HG03558 (cell line): Measurements from ENCODE around the gene DDA1.
"Not testable (repeated sequence)": the region's sequence is repeated elsewhere in the genome, so short reads cannot be mapped to it uniquely, and the experiment has no call there.

Source experiments
- ATAC-seq: cut with Tn5 transposase; IDR thresholded peaks from one replicate; pipeline ENCODE4 v1.9.1; 2021; ENCODE audit warnings: moderate number of reproducible peaks; ENCODE audit not compliant: unreplicated experiment; ENCODE audit errors: extremely low read depth

DDA1 gene

DNA sequence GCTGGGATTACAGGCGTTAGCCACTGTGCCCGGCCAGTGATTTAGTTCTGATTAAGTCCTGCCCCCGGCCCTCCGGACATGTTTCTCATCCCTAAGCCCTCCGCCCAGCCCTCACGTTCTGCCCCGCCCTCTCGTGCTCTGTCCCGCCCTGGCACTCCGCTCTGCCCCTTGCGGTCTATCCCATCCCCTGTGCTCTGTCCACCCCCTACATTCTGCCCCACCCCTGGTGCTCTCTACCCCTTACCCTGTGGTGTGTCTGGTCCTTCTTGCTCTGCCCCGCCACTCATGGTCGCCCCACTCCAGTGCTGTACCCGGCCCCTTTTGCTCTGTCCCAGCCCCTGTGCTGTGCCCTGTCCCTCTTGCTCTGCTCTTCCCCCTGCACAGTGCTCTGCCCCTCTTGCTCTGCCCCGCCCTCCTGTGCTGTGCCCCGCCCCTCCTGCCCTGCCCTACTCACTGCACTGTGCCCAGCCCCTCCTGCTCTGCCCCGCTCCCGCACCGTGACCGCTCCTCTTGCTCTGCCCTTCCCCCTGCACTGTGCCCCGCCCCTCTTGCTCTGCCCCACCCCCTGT is 31.0 kb downstream of the DDA1 start:
- no peak for ATAC-seq

DNA sequence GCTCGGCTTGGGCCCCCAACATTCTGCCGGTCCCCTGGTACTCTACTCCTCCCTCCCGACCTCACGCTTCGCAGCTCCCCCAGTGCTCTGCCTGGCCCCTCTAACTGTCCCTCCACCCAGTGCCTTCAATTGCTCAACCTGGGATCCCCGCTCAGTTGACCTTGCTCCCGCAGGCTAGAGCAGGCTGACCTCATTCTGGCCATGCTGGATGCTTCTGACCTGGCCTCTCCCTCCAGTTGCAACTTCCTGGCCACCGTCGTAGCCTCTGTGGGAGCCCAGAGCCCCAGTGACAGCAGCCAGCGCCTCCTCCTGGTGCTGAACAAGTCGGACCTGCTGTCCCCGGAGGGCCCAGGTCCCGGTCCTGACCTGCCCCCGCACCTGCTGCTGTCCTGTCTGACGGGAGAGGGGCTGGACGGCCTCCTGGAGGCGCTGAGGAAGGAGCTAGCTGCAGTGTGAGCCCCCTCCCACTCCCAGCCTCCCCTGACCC is 31.6 kb downstream of the DDA1 start:
- ATAC-seq = no peak

DNA sequence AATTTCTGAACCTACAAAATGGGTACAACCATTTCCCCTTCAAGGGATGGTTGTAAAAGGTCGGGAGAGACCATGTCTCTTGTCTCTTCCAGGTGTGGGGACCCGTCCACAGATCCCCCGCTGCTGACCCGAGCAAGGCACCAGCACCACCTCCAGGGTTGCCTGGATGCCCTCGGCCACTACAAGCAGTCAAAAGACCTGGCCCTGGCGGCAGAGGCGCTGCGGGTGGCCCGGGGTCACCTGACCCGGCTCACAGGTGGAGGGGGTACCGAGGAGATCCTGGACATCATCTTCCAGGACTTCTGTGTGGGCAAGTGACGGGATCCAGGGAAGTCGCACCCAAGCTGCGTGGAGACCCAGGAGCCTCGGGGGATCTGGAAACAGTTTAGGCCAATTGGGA is 32.0 kb downstream of the DDA1 start:
- no peak for ATAC-seq

DNA sequence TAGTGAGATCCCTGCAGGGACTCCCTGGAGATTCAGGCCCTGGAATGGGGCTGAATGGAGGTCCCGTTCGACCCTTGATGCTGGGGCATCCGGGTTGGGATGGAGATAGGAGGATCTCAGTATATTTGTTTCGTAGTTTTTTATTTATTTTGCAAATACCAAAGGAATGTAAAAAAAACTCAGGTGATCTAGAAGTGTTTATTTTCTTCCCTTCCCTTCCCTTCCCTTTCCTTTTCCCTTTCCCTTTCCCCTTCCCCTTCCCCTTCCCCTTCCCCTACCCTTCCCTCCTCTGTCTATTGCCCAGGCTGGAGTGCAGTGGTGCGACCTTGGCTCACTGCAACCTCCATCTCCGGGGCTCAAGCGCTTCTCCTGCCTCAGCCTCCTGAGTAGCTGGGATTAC is 32.5 kb downstream of the DDA1 start:
- ATAC-seq = no peak

DNA sequence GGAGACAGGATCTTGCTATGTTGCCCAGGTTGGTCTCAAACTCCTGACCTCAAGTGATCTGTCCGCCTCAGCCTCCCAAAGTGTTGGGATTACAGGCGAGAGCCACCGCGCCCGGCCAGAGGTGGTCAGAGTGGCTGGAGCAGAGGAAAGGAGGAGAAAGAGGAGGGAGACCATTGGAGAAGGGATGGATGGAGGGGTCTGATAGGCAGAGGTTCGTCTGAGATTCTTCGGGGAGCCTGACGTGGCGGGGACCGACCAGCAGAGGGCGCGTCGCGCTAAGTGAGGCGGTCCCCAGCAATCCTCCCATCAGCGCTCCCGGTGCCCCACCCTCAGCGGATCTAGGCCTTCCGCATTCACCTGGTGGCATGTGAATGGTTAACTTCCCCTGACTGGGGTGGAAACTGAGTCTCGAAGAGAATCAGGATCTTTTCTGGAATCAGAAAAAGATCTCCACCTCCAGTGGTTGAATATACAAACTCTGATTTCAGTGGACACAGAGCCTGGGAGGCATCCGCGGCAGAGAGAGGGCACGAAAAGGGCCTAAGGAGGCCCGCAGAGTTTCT is 36.8 kb downstream of the DDA1 start:
- no peak for ATAC-seq

DNA sequence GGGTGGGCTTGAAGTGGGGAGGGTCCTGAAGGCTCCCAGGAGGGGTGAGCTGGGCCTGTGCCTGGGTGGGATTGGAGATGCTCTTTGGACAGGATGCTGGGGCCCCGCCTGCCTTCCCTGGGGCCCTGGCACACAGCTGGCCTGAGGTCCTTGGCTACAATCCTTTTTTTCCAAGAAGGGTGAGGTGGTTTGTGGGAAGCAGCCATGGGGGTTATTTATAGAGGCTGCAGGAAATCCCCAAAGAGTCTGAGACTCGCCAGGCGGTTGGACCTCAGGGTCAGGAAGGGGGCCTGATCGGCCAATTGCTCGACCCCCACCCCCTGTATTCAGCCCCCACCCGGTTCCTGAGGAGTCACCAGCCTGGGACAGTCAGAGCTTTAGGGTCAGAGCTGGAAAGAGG is 38.0 kb downstream of the DDA1 start:
- ATAC-seq = no peak

DNA sequence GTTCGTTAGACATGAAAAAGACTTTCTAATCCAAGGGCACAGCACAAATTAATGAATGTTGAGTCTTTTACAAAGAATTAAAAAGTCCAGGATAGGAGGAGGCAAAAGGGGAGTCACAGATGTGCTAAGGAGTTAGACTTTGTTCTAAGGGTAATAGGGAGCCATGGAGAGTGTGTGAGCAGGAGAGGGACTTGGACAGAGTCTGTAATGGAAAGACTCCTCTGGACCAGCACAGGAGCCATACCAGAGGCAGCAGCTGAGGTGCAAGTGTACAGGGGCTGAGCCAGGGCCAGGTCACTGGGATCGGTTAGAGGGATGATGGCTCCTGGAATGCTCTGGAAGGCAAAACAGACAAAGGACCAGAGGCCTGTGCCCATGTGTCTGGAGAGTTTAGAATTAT is 38.5 kb downstream of the DDA1 start:
- ATAC-seq = no peak

DNA sequence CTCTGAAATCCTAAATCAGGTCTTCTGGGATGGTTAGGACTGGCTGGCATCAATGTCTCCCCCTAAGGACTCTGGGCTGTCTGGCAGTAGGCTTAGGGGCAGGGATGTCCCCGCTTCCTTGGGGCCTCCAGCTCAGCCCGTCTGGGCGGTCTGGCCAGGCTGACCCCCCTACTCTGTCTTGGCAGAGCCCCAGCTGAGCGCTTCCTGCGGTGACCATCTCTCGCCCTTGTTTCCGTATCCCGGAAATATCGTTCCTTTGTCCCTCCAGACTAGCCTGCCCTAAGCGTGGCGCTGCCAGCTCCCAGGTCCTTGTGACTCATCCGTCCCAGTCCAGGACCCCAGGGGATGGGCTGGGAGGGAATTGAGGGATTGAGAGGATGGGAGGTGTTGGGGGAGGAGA is 39.3 kb downstream of the DDA1 start:
- no peak for ATAC-seq

DNA sequence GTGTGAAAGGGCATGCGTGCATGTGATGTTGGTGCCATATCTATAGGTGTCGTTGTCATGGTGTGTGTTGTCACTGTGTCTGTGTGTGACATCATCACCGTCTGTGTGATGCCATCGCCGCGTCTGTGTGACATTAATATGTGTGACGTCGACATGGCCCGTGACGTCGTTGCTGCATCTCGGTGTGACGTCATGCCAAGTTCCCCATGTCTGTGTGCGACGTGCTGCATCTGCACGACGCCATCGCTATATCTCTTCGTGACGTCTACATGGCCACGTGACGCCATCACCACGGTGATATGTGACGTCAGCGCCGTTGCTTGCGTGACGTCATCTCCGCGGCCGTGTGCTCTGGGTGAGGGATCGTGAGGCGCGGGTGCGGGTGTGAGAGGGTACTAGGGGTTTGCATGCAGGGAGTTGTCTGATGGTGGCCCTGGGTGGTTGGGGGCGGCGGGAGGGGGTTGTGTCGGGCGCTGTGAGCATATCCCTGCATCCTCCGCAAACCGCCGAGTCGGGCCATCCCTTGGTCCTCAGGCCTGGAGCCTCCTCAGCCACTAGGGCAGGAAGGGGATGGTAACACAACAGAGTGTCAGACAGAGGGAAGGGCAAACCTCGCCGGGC is 42.6 kb downstream of the DDA1 start:
- ATAC-seq = no peak

DNA sequence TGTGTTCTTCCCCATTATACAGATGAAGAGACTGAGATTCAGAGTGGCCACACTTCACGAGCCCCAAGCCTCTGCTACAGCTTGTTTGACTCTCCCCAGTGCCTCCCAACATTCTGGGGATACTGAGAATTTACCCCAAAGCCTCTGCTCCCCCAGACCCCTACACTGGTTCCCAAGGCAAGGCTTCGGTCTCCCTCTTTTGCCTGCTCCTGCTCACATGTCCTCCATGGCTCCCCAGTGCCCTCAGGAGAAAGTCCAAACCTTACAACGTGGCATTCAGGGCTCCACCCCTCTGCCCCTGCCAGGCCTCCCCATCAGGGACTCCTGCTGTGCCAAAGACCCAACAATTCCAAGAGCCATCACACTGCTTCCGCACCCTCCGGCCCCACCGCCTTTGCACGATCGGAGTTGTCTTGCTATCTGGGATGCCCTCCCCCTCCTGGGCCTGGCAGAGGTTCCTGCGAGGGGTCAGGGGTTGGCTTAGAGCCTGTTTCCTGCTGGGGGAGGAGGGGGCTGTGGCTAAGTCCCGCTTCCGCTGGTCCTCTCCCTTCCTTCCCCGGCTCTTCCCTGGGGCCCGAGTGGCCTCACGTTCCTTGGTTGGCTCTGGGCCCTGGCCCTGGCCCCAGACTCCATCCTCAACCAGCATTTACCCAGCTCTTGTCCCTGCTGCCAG is 43.4 kb downstream of the DDA1 start:
- ATAC-seq = no peak

DNA sequence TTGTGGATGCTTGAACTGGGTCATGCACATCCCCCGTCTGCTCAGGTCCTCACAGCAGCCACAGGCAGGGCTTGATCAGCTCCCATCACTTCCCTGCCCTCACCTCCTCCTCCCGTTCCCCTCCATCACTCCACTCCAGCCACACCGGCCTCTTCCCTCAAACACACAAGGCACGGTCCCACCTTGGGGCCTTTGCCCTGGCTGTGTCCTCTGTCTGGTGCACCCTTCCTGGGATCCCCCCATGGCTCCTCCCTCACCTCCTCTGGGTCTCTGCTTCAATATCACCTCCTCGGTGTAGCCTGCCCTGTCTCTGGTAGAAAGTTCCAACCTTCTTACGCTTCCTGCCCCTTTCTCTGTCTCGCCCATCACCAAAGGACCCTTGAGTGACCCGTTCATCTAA is 44.0 kb downstream of the DDA1 start:
- no peak for ATAC-seq

DNA sequence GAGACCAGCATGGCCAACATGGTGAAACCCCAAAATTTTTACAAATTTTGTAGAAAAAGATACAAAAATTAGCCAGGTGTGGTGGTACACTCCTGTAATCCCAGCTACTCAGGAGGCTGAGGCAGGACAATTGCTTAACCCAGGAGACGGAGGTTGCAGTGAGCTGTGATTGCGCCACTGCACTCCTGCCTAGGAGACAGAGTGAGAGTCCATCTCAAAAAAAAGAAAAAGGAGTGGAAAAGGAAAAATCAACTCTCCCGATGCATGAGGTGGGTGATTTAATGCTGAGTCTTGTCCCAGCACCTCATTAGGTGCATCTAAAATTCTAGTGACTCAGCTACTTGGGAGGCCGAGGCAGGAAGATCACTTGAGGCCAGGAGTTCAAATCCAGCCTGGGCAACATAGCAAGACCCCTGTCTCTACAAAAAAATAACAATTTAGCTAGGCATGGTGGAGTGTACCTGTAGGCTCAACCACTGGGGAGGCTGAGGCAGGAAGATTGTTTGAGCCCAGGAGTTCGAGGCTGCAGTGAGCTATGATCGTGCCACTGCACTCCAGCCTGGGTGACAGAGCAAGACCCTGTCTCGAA is 47.8 kb downstream of the DDA1 start:
- no peak for ATAC-seq

DNA sequence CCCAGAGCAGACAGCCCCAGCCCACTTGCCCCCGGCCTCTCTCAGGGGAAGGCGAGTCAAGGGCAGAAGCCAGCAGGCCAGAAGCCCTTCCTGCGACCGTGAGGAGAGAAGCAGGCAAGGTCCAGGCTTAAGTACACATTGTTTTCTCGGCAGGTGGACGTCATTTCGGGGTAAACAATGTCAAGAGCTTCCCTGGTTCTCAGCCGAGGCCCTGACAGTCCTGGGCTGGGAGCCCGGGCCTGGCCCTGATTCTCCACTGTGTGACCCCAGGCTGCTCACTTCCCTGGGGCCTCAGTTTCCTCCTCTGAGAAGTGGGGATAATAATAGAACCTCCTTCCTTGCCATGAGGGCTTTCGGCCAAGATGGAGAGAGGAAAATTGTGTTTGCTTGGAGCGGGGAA is 48.4 kb downstream of the DDA1 start:
- no peak for ATAC-seq

DNA sequence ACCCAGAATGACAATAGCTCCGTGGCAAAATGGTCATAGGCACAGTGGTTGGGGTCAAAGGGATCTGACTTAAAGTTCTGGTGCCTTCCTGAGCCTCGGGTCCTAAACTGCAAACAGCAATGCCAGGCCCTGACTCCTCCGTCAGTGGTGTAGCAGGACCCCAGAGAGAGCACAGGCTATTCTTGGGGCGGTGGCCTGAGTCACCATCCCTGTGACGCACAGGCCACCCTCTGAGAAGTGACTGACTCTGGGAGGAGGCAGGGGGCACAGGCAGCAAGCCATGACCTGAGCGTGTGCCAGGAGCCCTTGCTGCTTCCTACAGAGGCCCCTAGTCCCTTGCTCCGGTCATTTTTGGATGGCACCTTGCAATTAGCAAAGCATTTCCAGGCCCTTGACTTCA is 49.0 kb downstream of the DDA1 start:
- no peak for ATAC-seq

DNA sequence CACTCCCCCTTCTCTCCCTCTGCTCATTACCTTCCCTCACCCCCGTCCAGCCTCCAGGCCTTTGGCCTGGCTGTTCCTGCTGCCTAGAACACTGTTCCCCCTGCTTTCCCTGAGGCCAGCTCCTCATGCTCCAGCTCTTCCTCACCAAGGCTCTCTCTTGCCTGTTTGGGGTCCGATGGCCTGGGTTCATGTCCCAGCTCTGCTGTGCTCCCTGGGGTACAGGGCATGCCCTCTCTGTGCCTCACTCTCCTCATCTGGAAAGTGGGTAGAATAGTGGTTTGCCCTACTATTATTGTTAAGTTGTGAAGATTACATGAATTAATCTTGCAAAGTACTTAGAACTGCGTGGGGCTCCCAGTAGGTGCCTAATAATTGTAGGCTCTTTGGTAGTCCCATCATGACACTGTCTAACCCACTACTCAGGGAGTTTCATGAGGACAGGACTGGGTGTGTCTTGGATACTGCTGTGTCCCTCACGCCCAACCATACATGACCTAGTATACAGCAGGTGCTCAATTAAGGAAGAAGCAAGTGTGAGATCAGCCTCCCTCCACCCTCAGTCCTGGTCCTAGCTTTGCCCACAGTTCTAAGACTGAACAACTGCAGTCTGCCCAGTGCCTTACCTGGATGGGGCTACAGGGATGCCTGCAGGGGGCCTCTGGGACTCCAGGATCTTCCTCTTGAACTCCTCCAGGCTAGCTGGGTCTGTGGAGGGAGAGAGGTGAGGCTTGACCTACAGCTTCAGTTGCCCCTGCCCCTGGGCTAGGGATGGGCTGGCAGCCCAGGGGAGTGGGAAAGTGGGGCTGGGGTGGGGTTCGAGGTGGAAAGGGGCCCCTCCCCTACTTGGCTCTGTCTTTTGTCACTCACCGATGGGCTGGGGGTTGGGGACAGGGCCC is 50.8 kb downstream of the DDA1 start:
- no peak for ATAC-seq

DNA sequence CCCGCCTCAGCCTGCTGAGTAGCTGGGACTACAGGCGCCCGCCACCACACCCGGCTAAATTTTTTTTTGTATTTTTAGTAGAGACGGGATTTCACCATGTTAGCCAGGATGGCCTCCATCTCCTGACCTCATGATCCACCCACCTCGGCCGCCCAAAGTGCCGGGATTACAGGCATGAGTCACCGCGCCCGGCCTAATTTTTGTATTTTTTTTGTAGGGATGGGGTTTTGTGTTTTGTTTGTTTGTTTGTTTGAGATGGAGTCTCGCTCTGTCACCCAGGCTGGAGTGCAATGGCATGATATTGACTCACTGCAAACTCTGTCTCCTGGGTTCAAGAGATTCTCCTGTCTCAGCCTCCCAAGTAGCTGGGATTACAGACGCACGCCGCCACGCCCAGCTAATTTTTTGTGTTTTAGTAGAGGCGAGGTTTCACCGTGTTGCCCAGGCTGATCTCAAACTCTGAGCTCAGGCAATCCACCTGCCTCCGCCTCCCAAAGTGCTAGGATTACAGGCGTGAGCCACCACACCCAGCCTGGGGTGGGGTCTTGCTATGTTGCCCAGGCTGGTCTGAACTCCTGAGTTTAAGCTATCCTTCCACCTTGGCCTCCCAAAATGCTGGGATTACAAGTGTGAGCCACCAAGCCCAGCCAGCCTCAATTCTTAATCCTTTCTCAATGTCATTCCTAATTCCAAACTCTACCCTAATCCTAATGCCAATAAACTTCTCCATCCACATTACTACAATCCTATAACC is 54.7 kb downstream of the DDA1 start:
- not testable (repeated sequence) for ATAC-seq

DNA sequence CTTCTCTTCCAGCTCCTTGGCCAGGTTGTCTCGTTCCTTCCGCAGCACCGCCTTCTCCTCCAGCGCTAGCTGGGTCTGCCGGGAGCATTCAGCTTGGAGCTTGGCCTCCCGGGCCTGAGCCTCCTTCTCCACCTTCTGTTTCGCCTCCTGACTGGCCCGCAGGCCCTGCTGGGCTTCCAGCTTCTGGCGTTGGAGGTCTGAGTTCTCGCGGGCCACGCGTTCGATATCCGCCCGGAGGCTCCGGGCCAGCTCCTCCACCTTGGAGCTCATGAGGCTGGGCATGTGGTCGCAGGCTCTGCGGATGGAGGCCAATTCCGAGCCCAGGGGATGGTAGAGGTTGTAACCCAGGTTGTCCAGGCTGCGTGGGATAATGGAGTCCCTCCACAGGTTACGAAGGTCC is 56.0 kb downstream of the DDA1 start:
- ATAC-seq = no peak

DNA sequence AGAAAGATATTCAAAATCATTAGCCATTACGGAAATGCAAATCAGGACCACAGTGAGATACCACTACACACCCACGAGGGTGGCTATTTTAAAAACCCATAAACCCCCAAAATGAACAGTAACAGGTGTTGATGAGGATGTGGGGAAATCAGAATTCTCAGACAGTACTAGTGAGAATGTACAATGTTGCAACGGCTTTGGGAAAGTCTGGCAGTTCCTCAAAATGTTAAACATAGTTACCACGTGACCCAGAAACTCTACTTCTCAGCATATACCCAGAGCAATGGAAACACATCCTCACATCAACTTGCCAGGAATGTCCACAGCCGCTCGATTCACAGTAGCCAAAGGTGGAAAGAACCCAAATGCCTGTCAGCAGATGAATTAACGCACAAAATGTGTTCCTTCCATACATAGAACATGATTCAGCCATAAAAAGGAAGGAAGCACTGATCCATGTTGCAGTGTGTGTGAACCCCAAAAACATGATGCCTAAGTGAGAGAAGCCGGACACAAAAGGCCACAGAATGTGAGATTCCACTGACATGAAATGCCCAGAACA is 60.7 kb downstream of the DDA1 start:
- ATAC-seq = peak; percentile 70
